ENCODE results near the gene FAM170B. TPM values are rescaled to one million over a fixed set of nuclear protein-coding genes. Genes with fewer than 3 reads are reported as not detected.

FAM170B gene
- total RNA-seq, 1 donor from 2014 or later = not detected

DNA sequence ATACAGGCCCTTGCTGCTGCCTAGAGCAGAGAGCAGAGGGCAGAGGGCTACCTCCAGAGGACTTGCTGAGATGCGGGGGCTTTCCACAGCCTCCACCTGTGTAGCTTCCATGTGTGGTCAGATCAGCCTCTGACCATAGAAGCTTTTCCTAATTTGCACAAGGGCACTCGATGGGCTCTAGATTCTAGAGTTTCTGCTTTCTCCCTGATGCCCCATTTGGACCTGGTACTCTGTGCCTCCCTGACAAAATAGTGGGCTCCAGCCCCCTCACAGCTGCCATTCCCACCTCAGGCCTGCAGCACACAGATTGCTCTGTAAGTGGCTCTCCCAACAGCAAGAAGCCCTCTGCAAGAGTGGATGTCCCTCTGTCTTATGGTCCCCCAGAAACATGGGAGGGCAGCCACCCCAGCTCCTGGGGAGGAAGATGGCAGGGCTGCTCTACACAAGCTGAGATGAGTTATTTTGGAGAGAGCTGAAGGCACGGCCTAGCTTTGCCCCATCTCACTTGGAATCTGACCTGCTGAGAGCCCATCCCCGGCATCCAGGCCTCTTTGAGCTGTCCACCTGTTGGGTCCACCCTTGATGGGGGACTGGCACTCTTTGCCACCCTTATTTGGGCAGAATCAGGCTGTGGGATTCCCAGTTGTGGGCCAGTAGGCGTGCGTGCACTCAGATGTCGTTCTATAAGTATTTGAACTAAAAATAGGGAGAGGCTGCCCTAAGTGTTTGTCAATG is 37.7 kb upstream of the FAM170B start:
- H3K4me3 ChIP-seq = no peak overlapping the region
- H3K27me3 ChIP-seq = no peaks in the 10 kb centered on the region
- H3K9me3 ChIP-seq = no peaks in the 10 kb centered on the region
- H3K36me3 ChIP-seq = no peaks in the 10 kb centered on the region
- ATAC-seq (no peak), DNase-seq (no peak)
- H3K4me1 ChIP-seq = peaks cover 8% of the 10 kb centered on the region
- TF ChIP-seq, protein P1, sequence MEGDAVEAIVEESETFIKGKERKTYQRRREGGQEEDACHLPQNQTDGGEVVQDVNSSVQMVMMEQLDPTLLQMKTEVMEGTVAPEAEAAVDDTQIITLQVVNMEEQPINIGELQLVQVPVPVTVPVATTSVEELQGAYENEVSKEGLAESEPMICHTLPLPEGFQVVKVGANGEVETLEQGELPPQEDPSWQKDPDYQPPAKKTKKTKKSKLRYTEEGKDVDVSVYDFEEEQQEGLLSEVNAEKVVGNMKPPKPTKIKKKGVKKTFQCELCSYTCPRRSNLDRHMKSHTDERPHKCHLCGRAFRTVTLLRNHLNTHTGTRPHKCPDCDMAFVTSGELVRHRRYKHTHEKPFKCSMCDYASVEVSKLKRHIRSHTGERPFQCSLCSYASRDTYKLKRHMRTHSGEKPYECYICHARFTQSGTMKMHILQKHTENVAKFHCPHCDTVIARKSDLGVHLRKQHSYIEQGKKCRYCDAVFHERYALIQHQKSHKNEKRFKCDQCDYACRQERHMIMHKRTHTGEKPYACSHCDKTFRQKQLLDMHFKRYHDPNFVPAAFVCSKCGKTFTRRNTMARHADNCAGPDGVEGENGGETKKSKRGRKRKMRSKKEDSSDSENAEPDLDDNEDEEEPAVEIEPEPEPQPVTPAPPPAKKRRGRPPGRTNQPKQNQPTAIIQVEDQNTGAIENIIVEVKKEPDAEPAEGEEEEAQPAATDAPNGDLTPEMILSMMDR (IDR thresholded peaks at IDR 0.05) = no peak
- no peak overlapping the region for H3K27ac ChIP-seq
- intact Hi-C loops (cut with DNase I) = no loop called here

DNA sequence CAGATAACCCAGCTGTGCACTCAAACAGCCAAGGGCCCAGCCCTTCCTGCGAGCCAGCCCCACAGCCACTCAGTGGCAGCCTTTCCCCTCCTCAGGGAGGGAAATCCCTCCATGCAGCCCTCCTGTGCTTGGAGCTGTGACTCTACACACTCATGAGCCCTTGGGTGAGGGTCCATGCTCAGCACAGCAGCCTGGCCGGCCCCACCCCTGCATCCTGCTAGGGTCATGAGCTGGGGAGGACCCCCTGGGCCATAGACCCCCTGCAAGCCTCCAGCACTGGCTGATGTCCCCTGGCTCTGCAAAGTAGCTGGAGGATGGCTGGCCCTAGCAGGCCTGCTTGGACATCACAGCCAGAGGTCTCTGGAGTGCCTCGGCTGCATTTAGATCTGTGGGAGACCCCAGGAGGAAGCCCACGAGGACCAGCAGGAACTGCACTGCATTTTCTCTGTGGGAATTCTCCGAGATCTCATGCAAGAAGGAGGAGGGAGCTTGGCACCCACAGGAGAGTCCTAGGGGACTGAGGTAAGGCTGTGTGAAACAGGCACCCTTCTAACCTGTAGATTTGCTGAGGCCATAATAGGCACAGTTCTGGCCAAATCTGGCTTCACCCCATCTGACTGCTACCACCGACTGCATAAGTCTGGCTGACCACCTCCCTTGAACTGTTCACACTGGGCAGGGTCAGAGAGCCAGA is 37.0 kb upstream of the FAM170B start:
- H3K4me1 ChIP-seq = peaks cover 8% of the 10 kb centered on the region
- H3K27ac ChIP-seq = no peak overlapping the region
- ATAC-seq (no peak), DNase-seq (no peak)
- H3K27me3 ChIP-seq = no peaks in the 10 kb centered on the region
- H3K9me3 ChIP-seq = no peaks in the 10 kb centered on the region
- TF ChIP-seq, protein P1 (IDR thresholded peaks at IDR 0.05) = no peak
- no peak overlapping the region for H3K4me3 ChIP-seq
- no peaks in the 10 kb centered on the region for H3K36me3 ChIP-seq
- intact Hi-C loops (cut with DNase I) = no loop called here

DNA sequence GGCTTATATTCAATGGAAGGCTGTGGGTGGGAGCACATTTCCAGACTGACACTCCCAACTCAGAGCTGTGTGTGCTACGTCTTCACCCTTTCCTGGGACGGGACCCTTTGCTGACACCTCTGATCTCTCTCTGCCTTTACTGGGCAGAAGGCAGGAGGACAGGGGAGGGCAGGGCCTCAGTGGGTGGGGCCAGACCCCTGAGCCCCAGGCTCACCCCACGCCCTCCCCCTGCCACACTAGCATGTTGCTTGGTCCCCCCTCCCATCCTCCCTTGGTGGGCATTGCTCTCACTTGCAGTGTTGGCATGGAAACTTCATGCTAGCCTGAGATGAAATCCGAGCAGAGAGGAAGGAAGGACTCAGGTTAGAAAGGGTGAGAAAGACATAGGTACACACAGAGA is 36.0 kb upstream of the FAM170B start:
- H3K4me1 ChIP-seq = peaks cover 7% of the 10 kb centered on the region
- TF ChIP-seq, protein P1 (IDR thresholded peaks at IDR 0.05) = no peak
- H3K9me3 ChIP-seq = no peaks in the 10 kb centered on the region
- H3K27me3 ChIP-seq = no peaks in the 10 kb centered on the region
- no peak overlapping the region for H3K27ac ChIP-seq
- no peak for ATAC-seq
- no peak for DNase-seq
- intact Hi-C loops (cut with DNase I) = no loop called here
- H3K4me3 ChIP-seq = no peak overlapping the region
- no peaks in the 10 kb centered on the region for H3K36me3 ChIP-seq

DNA sequence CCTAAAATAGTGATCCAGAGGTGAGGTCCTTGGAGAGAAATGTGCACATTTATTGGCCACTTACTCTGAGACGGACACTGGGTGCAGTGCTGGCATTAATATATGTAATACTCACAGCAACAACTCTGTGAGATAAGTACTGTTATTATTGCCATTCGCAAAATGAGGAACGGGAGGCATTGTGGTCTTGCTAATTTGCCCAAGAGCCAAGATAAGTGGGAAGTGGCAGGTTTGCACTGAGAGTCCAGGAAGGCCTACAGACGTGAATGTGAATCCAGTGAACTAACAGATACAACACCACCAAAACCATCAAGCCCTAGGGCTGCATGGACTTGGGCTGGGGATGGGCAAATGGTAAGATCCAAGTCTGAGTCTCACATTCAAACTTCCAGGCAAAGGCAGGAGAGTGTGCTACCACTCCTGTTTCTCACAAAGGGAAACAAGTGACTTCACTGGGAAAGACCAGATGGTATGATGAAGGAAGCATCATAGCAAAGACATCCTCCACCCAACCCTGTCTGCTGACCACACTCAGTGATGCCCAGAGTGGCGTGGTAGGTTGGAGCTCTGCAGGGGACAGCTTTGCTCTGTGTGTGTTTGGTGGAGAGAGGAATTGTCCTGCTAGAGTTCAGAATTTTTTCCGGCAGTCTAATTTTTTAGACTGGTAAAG is 35.1 kb upstream of the FAM170B start:
- intact Hi-C loops (cut with DNase I) = no loop called here
- ATAC-seq (peak; percentile 21), DNase-seq (no peak)
- Histone ChIP-seq H3K27ac (no peak overlapping the region), H3K4me3 (no peak overlapping the region), H3K4me1 (peaks cover 5% of the 10 kb centered on the region), H3K36me3 (no peaks in the 10 kb centered on the region), H3K27me3 (no peaks in the 10 kb centered on the region), H3K9me3 (no peaks in the 10 kb centered on the region)
- TF ChIP-seq, protein P1 (IDR thresholded peaks at IDR 0.05) = no peak

DNA sequence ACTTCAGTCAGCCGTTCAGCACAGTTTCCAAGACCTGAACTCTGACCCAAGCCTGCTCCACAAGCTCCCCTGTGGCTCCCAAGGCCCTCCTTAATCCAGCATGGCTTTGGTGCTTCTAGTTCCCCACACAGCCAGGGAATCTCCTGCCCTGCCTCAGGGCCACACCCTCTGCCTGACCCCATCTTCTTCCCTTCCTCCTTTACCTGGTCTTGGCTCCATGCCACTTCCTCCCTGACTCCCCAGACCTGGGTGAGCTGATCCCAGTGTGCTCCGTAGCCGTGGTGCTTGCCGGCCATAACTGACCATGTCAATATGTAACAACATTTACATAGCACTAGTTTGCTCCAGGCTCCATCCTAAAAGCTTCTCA is 34.3 kb upstream of the FAM170B start:
- Histone ChIP-seq H3K4me3 (no peak overlapping the region), H3K27ac (no peak overlapping the region), H3K36me3 (no peaks in the 10 kb centered on the region), H3K4me1 (peaks cover 5% of the 10 kb centered on the region), H3K27me3 (no peaks in the 10 kb centered on the region), H3K9me3 (no peaks in the 10 kb centered on the region)
- intact Hi-C loops (cut with DNase I) = no loop called here
- DNase-seq = no peak
- TF ChIP-seq, protein P1 (IDR thresholded peaks at IDR 0.05) = no peak
- ATAC-seq = no peak
